GM12878 (cell line): ENCODE measurements around the gene ATP5PD.
"Not testable (repeated sequence)": the region's sequence is repeated elsewhere in the genome, so short reads cannot be mapped to it uniquely, and the experiment has no call there.

Experiments
- ASH2L ChIP-seq: fragments of 300-600, 200-600 bp; sonication (generic); IDR thresholded peaks from 2 replicates; pipeline ENCODE4 v1.6.1; 2017; ENCODE audit warnings: low read depth, mild to moderate bottlenecking, borderline replicate concordance
- CHD4 ChIP-seq: fragments of 200-600 bp; sonication (generic); IDR thresholded peaks from 2 replicates; pipeline ENCODE4 v1.6.1; 2016; ENCODE audit warnings: mild to moderate bottlenecking
- ZNF384 ChIP-seq: IDR thresholded peaks from 2 replicates; pipeline ENCODE4 v1.6.1; 2012; ENCODE audit warnings: low read depth, mild to moderate bottlenecking, low read length, improper control_type of control experiment, borderline replicate concordance
- TF ChIP-seq, protein P1 (sequence below): fragments of 450-650 bp; IDR thresholded peaks from 2 replicates; pipeline ENCODE4 v1.6.1; 2017; ENCODE audit warnings: borderline replicate concordance
- TF ChIP-seq, protein P2 (sequence below), 3 experiments: IDR thresholded peaks in 2 of 3; conservative IDR thresholded peaks in 1 of 3; 2 replicates each; pipeline ENCODE4 v1.5.1; 2011; ENCODE audit warnings: low read depth in 3 of 3, low read length in 3 of 3, mild to moderate bottlenecking in 3 of 3, control low read depth in 2 of 3, moderate library complexity in 2 of 3, inconsistent platforms in 1 of 3, mixed read lengths in 1 of 3; ENCODE audit not compliant: control insufficient read depth in 2 of 3, insufficient read depth in 1 of 3; ENCODE audit errors: extremely low read depth in 1 of 3

DNA sequence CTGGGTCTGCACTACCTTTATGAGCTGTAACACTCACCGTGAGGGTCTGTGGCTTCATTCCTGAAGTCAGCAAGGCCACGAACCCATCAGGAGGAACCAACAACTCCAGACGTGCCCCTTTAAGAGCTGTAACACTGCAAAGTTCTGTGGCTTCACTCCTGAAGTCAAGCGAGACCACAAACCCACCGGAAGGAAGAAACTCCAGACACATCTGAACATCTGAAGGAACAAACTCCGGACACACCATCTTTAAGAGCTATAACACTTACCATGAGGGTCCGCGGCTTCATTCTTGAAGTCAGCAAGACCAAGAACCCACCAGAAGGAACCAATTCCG is 21.4 kb downstream of the ATP5PD start:
- not testable (repeated sequence) for TF ChIP-seq CHD4, ZNF384, ASH2L
- TF ChIP-seq, protein P1, sequence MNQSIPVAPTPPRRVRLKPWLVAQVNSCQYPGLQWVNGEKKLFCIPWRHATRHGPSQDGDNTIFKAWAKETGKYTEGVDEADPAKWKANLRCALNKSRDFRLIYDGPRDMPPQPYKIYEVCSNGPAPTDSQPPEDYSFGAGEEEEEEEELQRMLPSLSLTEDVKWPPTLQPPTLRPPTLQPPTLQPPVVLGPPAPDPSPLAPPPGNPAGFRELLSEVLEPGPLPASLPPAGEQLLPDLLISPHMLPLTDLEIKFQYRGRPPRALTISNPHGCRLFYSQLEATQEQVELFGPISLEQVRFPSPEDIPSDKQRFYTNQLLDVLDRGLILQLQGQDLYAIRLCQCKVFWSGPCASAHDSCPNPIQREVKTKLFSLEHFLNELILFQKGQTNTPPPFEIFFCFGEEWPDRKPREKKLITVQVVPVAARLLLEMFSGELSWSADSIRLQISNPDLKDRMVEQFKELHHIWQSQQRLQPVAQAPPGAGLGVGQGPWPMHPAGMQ: not testable (repeated sequence)
- TF ChIP-seq, protein P2, sequence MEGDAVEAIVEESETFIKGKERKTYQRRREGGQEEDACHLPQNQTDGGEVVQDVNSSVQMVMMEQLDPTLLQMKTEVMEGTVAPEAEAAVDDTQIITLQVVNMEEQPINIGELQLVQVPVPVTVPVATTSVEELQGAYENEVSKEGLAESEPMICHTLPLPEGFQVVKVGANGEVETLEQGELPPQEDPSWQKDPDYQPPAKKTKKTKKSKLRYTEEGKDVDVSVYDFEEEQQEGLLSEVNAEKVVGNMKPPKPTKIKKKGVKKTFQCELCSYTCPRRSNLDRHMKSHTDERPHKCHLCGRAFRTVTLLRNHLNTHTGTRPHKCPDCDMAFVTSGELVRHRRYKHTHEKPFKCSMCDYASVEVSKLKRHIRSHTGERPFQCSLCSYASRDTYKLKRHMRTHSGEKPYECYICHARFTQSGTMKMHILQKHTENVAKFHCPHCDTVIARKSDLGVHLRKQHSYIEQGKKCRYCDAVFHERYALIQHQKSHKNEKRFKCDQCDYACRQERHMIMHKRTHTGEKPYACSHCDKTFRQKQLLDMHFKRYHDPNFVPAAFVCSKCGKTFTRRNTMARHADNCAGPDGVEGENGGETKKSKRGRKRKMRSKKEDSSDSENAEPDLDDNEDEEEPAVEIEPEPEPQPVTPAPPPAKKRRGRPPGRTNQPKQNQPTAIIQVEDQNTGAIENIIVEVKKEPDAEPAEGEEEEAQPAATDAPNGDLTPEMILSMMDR (IDR thresholded peaks at IDR 0.05 in 2 of 3, conservative IDR thresholded peaks at IDR 0.05 in 1 of 3; ENCODE audit: control insufficient read depth in 2 of 3, extremely low read depth in 1 of 3, insufficient read depth in 1 of 3, low read depth in 3 of 3, low read length in 3 of 3): not testable (repeated sequence)
